ENCODE results near the gene ASB8.

Gene ASB8, protein sequence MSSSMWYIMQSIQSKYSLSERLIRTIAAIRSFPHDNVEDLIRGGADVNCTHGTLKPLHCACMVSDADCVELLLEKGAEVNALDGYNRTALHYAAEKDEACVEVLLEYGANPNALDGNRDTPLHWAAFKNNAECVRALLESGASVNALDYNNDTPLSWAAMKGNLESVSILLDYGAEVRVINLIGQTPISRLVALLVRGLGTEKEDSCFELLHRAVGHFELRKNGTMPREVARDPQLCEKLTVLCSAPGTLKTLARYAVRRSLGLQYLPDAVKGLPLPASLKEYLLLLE

GRCh38 chr12:48157018-48157888 lies at the start of gene ASB8:
TSS of gene ASB8 (minus strand) at chr12:48157515. CDS start at chr12:48153496, 4,019 bp downstream.
- no peak for TF ChIP-seq POLR2A (IDR thresholded peaks at IDR 0.05; ENCODE audit: low read depth, low read length)
- FAIRE-seq (peak; percentile 77), DNase-seq (ENCODE audit: insufficient read length, low spot score) (peak; percentile 91)

GRCh38 chr12:48203192-48203591 lies 45.9 kb upstream of the ASB8 start, which contains the start of gene OR10AD1:
TSS of gene OR10AD1 (minus strand) at chr12:48203292. CDS start at chr12:48203292, 0 bp downstream.
- DNase-seq (ENCODE audit: insufficient read length, low spot score): no peak
- FAIRE-seq: no peak
- TF ChIP-seq POLR2A (IDR thresholded peaks at IDR 0.05; ENCODE audit: low read depth, low read length): no peak

DNA sequence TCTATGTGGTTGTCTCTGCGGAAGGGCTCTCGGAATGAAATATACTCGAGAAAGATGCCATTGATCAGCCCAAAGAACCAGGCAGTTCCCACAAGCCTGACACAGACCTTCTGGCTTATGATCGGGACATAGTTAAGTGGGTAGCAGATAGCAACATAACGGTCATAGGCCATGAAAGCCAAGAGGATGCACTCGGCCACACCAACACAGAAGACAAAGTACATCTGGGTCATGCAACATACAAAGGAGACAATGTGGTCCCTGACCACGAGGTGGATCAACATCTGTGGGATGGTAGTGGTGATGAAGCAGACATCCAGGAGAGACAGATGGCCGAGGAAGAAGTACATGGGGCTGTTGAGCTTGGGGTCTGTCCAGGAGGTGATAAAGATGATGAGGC lies 45.5 kb upstream of the ASB8 start:
- FAIRE-seq (no peak), DNase-seq (ENCODE audit: insufficient read length, low spot score) (no peak)
- no peak for TF ChIP-seq POLR2A (IDR thresholded peaks at IDR 0.05; ENCODE audit: low read depth, low read length)

DNA sequence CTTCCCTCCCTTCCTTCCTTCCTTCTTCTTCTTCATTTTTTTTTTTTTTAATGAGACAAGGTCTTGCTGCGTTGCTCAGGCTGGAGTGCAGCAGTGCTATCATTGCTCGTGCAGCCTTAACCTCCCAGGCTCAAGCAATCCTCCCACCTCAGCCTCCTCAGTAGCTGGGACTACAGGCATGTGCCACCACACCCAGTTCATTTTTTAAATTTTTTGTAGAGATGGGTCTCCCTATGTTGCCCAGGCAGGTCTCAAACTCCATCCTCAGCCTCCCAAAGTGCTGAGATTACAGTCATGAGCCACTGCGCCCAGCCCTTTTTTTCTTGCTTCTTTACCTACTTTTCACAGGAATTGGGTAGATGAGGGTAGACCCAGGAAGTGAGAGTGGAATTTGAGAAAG lies 44.2 kb upstream of the ASB8 start:
- DNase-seq (ENCODE audit: insufficient read length, low spot score) (no peak), FAIRE-seq (no peak)
- TF ChIP-seq POLR2A (IDR thresholded peaks at IDR 0.05; ENCODE audit: low read depth, low read length): no peak

- TF ChIP-seq POLR2A (IDR thresholded peaks at IDR 0.05; ENCODE audit: low read depth, low read length): no peak
- FAIRE-seq (no peak), DNase-seq (ENCODE audit: insufficient read length, low spot score) (no peak)
Measured at GRCh38 chr12:48201091-48201490, 43.8 kb upstream of the ASB8 start.

- FAIRE-seq (no peak), DNase-seq (ENCODE audit: insufficient read length, low spot score) (no peak)
- TF ChIP-seq POLR2A (IDR thresholded peaks at IDR 0.05; ENCODE audit: low read depth, low read length): no peak
Measured at GRCh38 chr12:48199774-48200221, 42.5 kb upstream of the ASB8 start.

DNA sequence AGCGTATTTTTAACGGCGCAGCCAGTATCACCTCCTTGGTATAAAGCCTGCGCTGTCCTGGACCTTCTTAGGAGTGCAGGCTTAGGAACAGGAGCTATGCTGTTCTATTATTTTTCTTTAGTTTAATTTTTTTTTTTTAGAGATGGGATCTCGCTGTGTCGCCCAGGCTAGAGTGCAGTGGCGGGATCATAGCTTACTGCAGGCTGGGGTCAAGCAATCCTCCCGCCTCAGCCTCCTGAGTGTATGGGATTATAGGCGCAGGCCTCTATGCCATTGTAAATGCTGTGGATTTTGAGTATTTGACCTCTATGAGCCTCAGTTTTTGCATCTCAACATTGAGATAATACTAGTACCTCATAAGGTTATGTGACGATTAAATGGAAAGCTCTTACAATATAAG lies 41.7 kb upstream of the ASB8 start:
- no peak for FAIRE-seq
- no peak for TF ChIP-seq POLR2A (IDR thresholded peaks at IDR 0.05; ENCODE audit: low read depth, low read length)
- no peak for DNase-seq (ENCODE audit: insufficient read length, low spot score)

- DNase-seq (ENCODE audit: insufficient read length, low spot score): no peak
- no peak for FAIRE-seq
- TF ChIP-seq POLR2A (IDR thresholded peaks at IDR 0.05; ENCODE audit: low read depth, low read length): no peak
Measured at GRCh38 chr12:48198672-48198971, 41.3 kb upstream of the ASB8 start.

DNA sequence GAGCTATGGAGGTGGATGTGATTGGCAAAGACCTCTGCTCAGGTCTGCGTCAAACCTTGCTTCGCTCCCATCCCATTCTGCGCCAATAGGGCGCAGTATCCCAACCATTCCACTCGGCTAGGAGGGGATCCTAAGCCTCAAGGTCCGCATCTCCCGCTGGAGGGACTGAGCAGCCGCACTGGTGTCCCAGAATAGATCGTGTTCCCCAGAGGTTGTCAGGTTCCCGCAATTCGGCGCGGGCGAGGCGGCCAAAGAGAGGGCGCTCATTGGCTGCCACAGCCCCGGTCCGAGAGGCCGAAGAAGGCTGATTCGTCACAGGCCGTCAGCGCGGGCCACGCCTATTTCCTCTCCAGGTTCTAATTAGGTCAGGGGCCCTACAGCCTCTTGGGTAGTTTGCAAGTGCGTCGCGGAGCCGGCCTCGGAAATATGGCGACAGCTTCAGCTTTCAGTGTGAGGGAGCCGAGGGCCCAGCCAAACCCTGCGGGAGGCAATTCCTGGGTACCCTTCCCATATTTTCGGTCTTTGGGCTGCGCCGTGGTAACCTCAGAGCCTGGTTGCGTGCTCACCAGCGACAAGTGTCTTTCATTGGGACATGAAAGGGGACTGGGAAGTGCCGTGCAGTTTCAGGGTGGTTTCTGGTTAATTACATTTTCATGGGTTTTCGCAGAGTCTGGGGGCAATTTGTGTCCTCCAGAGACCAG lies 40.8 kb upstream of the ASB8 start:
- FAIRE-seq: no peak
- TF ChIP-seq POLR2A (IDR thresholded peaks at IDR 0.05; ENCODE audit: low read depth, low read length): no peak
- DNase-seq (ENCODE audit: insufficient read length, low spot score): no peak

DNA sequence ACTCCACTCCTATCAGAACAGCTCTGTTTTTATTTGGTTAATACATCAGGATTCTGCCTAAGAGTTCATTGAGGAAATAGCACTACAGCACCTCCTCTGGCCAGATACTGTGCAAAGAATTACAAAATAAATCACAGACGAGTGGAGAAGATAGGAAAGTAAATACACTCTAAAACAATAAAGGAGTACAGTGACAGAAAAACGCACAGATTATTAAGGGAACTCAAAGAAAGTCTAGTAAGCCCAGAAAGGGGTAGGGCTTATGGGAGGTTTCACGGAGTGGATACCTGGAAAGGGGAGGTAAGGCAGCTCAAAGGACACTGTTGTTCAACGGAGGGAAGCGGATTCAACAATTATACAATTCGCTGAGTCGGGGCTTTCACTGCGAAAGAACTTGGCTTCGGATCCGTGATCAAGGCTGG lies 40.2 kb upstream of the ASB8 start:
- DNase-seq (ENCODE audit: insufficient read length, low spot score) (no peak), FAIRE-seq (no peak)
- no peak for TF ChIP-seq POLR2A (IDR thresholded peaks at IDR 0.05; ENCODE audit: low read depth, low read length)

GRCh38 chr12:48194799-48195201 lies 37.5 kb upstream of the ASB8 start:
- no peak for DNase-seq (ENCODE audit: insufficient read length, low spot score)
- no peak for FAIRE-seq
- TF ChIP-seq POLR2A (IDR thresholded peaks at IDR 0.05; ENCODE audit: low read depth, low read length): no peak

GRCh38 chr12:48193623-48194022 lies 36.3 kb upstream of the ASB8 start:
- TF ChIP-seq POLR2A (IDR thresholded peaks at IDR 0.05; ENCODE audit: low read depth, low read length): no peak
- FAIRE-seq (no peak), DNase-seq (ENCODE audit: insufficient read length, low spot score) (no peak)

- FAIRE-seq (no peak), DNase-seq (ENCODE audit: insufficient read length, low spot score) (no peak)
Measured at GRCh38 chr12:48192861-48193260, 35.5 kb upstream of the ASB8 start.

GRCh38 chr12:48191096-48191495 lies 33.8 kb upstream of the ASB8 start:
- no peak for TF ChIP-seq POLR2A (IDR thresholded peaks at IDR 0.05; ENCODE audit: low read depth, low read length)
- FAIRE-seq: no peak
- no peak for DNase-seq (ENCODE audit: insufficient read length, low spot score)

More at GRCh38 chr12:48192861-48193260, 35.5 kb upstream of the ASB8 start:
- no peak for TF ChIP-seq POLR2A (IDR thresholded peaks at IDR 0.05; ENCODE audit: low read depth, low read length)

Data from H54 (cell line).